Lower leg skin (tissue), 3 donors: Measurements from ENCODE around the gene GNAS.

ENCODE experiments used
- POLR2A ChIP-seq, 2 donors: fragments of 450-650 bp; IDR thresholded peaks; one replicate each; pipeline ENCODE4 v1.6.1; 2016 to 2017; ENCODE audit warnings: antibody characterized with exemption in 2 of 2, mild to moderate bottlenecking in 1 of 2, moderate library complexity in 1 of 2
- TF ChIP-seq, protein P1 (sequence below), 3 donors: fragments of 450-650 bp; IDR thresholded peaks; one replicate each; pipeline ENCODE4 v1.5.1; 2016; ENCODE audit warnings: antibody characterized with exemption in 3 of 3, mild to moderate bottlenecking in 3 of 3, moderate library complexity in 2 of 3

DNA sequence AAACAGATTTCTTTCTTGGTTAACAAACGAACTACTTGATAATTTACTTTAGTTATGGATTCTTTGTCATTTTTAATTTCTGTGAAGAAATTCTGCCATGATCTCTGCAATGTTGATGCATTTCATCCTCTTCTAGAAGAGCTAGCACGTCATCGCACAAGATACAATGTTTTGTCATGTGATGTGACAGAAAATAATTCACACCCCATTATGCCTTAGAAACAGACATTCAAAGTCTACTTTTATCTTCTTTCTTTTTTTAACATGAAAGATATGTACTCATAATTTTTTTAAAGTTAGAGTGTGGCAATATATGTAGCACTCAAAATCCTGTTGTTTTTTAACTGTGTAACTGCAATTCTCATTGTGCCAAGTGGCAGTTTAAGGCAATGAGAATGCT lies 89.0 kb downstream of the GNAS start:
- TF ChIP-seq, protein P1, sequence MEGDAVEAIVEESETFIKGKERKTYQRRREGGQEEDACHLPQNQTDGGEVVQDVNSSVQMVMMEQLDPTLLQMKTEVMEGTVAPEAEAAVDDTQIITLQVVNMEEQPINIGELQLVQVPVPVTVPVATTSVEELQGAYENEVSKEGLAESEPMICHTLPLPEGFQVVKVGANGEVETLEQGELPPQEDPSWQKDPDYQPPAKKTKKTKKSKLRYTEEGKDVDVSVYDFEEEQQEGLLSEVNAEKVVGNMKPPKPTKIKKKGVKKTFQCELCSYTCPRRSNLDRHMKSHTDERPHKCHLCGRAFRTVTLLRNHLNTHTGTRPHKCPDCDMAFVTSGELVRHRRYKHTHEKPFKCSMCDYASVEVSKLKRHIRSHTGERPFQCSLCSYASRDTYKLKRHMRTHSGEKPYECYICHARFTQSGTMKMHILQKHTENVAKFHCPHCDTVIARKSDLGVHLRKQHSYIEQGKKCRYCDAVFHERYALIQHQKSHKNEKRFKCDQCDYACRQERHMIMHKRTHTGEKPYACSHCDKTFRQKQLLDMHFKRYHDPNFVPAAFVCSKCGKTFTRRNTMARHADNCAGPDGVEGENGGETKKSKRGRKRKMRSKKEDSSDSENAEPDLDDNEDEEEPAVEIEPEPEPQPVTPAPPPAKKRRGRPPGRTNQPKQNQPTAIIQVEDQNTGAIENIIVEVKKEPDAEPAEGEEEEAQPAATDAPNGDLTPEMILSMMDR (IDR thresholded peaks at IDR 0.05): no peak
- TF ChIP-seq POLR2A (IDR thresholded peaks at IDR 0.05): no peak
